ENCODE data around the gene ADCY7. TPM values are rescaled to one million over a fixed set of nuclear protein-coding genes. Genes with fewer than 3 reads are reported as not detected.

ADCY7 gene
- total and polyA plus RNA-seq, 2 donors from 2014 or later: 0.86 to 40.5 TPM

GRCh38 chr16:50292566-50292948 is 26.2 kb downstream of the ADCY7 start:
- Histone ChIP-seq H3K27ac (ENCODE audit: low read depth in 2 of 2, low read length in 2 of 2) (no peak overlapping the region), H3K27me3 (ENCODE audit: control insufficient read depth, insufficient read depth, low read length) (no peaks in the 10 kb centered on the region), H3K36me3 (ENCODE audit: control insufficient read depth in 2 of 3, insufficient read depth in 3 of 3, low read length in 3 of 3) (no peaks in the 10 kb centered on the region), H3K4me1 (ENCODE audit: control insufficient read depth in 2 of 3, insufficient read depth in 2 of 3, low read depth in 1 of 3, low read length in 3 of 3) (no peaks in the 10 kb centered on the region), H3K4me3 (ENCODE audit: low read length in 3 of 3) (no peak overlapping the region), H3K9me3 (ENCODE audit: control insufficient read depth in 2 of 3, insufficient read depth in 1 of 3, low read length in 3 of 3) (no peaks in the 10 kb centered on the region), H3K9ac (ENCODE audit: low read length in 3 of 3) (no peak overlapping the region)
- no peak for DNase-seq
- FAIRE-seq: no peak
- intact Hi-C loops (cut with DNase I): no loop called here
- TF ChIP-seq CTCF (IDR thresholded peaks at IDR 0.05; ENCODE audit: borderline replicate concordance, extremely low read depth, insufficient read depth): no peak

GRCh38 chr16:50293041-50293783 is 26.9 kb downstream of the ADCY7 start:
- Histone ChIP-seq H3K36me3 (ENCODE audit: control insufficient read depth in 2 of 3, insufficient read depth in 3 of 3, low read length in 3 of 3) (no peaks in the 10 kb centered on the region), H3K9me3 (ENCODE audit: control insufficient read depth in 2 of 3, insufficient read depth in 1 of 3, low read length in 3 of 3) (no peaks in the 10 kb centered on the region), H3K4me3 (ENCODE audit: low read length in 3 of 3) (no peak overlapping the region), H3K9ac (ENCODE audit: low read length in 3 of 3) (no peak overlapping the region), H3K27me3 (ENCODE audit: control insufficient read depth, insufficient read depth, low read length) (no peaks in the 10 kb centered on the region), H3K27ac (ENCODE audit: low read depth in 2 of 2, low read length in 2 of 2) (no peak overlapping the region), H3K4me1 (ENCODE audit: control insufficient read depth in 2 of 3, insufficient read depth in 2 of 3, low read depth in 1 of 3, low read length in 3 of 3) (no peaks in the 10 kb centered on the region)
- no peak for TF ChIP-seq CTCF (IDR thresholded peaks at IDR 0.05; ENCODE audit: borderline replicate concordance, extremely low read depth, insufficient read depth)
- FAIRE-seq: no peak
- intact Hi-C loops (cut with DNase I): no loop called here
- peak in 1 of 5 donors; percentile 54 for DNase-seq

GRCh38 chr16:50293994-50294855 is 27.9 kb downstream of the ADCY7 start:
- intact Hi-C loops (cut with DNase I): no loop called here
- Histone ChIP-seq H3K9me3 (ENCODE audit: control insufficient read depth in 2 of 3, insufficient read depth in 1 of 3, low read length in 3 of 3) (no peaks in the 10 kb centered on the region), H3K36me3 (ENCODE audit: control insufficient read depth in 2 of 3, insufficient read depth in 3 of 3, low read length in 3 of 3) (no peaks in the 10 kb centered on the region), H3K4me3 (ENCODE audit: low read length in 3 of 3) (no peak overlapping the region), H3K27ac (ENCODE audit: low read depth in 2 of 2, low read length in 2 of 2) (no peak overlapping the region), H3K27me3 (ENCODE audit: control insufficient read depth, insufficient read depth, low read length) (no peaks in the 10 kb centered on the region), H3K9ac (ENCODE audit: low read length in 3 of 3) (no peak overlapping the region), H3K4me1 (ENCODE audit: control insufficient read depth in 2 of 3, insufficient read depth in 2 of 3, low read depth in 1 of 3, low read length in 3 of 3) (no peaks in the 10 kb centered on the region)
- no peak for TF ChIP-seq CTCF (IDR thresholded peaks at IDR 0.05; ENCODE audit: borderline replicate concordance, extremely low read depth, insufficient read depth)
- no peak for FAIRE-seq
- peak in 1 of 5 donors; percentile 56 for DNase-seq

Data from kidney (tissue), 14 donors.